Activated CD4-positive, alpha-beta T cell treated with anti-CD3 and anti-CD28 coated beads, Interleukin-2, amount 10 ng/mL, durations not matched to agents 7 days and 5 days (primary cell): ENCODE measurements around the gene MDFI. TPM values are rescaled to one million over a fixed set of nuclear protein-coding genes. Genes with fewer than 3 reads are reported as not detected.

Experiments
- CTCF ChIA-PET: fragments of 350-600 bp; sonication (Branson Sonifier 250); formaldehyde crosslinking; loops from one replicate; lab custom pipeline; 2021; ENCODE audit warnings: antibody characterized with exemption; lab: Charles Lee
- POLR2A ChIA-PET: fragments of 350-600 bp; sonication (Branson Sonifier 250); formaldehyde crosslinking; loops from one replicate; lab custom pipeline; 2021; ENCODE audit warnings: antibody characterized with exemption; lab: Charles Lee
- DNase-seq: peaks from one replicate; pipeline ENCODE4 v3.0.0-alpha.2; 2020
- H3K27ac Mint-ChIP-seq: one replicate; pipeline ENCODE4 v1.8.0; 2021; ENCODE audit warnings: mild to moderate bottlenecking, moderate library complexity, mixed read lengths
- H3K27me3 Mint-ChIP-seq: one replicate; pipeline ENCODE4 v1.8.0; 2021; ENCODE audit warnings: mixed read lengths
- H3K36me3 Mint-ChIP-seq: one replicate; pipeline ENCODE4 v1.8.0; 2021; ENCODE audit warnings: low read depth, mixed read lengths
- H3K4me1 Mint-ChIP-seq: one replicate; pipeline ENCODE4 v1.8.0; 2021; ENCODE audit warnings: mixed read lengths
- H3K4me3 Mint-ChIP-seq: one replicate; pipeline ENCODE4 v1.8.0; 2021; ENCODE audit warnings: mild to moderate bottlenecking, moderate library complexity, mixed read lengths
- H3K9me3 Mint-ChIP-seq: one replicate; pipeline ENCODE4 v1.8.0; 2021; ENCODE audit warnings: mixed read lengths
- total RNA-seq, 2 experiments: library from RNA; stranded (reverse); gene quantifications; one replicate each; pipeline ENCODE4 v1.2.3, GENCODE V29; 2021

The MDFI gene
- total RNA-seq, 2 experiments from 2014 or later = not detected

DNA sequence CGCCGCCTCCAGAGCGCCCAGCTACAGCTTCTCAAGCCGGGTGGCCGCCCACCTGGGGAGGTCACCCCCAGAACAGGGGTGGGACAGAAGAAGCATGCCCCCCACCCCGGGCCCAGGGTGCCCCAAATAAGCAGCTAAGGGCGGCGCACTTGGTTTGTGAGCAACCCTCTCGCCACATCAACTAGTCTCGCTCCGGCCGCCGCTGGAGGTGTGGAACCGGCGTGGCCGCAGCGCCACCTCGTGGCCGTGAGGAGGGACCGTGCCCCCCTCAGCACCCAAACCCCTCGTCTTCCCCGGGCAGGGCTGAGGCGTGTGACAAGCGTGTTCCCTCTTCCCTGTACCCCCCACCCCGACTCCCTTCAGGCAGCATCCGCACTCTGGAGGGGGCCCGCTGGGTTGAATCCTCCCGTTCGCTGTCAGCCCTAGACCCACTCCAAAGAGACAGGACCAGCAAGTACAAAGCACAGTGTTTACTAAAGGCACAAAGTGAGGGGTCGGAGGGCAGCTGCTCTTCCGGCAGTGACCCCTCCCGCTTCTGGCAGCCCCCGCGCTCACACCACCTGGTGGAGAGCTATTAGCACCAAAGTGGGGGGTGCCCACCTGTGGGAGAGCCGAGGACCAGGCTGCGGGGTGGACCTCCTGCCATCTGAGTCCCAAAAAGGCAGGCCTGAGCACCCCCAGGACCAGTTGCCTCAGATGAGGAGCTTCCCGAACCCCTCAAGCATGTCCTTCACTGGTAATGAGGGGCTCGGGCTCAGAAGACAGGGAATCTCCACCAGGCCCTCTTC lies 45.4 kb downstream of the MDFI start:
- H3K36me3 Mint-ChIP-seq = no peaks in the 10 kb centered on the region
- CTCF ChIA-PET = interaction anchor here (0.6 to 2.7 kb wide), 20 partner anchors 9 to 565 kb away, joined by 3 to 17 read pairs (median 4); no protein-coding TSS in a partner anchor
- POLR2A ChIA-PET = no interaction called here

DNA sequence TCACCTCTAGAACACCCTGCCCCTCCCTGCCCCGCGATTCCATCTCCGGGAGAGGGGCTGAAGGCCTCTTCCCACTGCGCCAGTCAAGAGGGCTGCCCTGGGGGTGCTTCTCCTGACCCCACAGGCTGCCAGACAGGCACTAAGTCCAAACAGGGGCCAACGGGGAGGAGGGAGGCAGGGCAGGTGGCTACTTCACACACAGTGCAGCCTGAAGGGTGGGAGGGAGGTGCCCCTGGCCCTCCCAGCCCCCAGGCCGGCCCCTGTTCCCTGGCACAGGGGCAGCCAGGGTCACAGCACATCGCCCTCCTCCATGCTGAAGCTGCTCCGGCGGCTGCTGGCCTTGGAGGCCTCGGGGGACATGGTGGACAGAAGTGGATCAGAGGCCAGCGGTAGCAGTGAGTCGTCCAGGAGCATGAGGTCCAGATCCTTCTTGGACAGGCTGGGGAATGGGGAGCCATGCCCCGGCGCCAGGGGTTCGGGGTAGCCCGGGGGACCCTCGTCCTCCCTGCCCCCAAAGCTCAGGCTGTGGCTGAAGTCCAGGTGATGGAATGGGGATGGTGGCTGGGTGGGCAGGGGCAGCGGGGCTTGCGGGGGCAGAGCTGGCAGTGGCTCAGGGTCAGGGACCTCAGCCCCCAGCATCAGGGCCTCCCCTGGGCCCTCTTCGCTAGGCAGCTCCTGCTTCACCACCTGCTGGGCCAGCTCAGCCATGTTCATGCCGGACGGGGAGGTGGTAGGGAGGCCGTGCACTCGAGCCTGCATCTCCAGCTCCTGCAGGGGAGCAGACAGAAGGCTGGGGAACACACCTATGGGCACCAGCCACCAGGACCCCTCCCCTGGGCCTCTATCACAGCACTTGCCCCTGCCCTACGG lies 46.3 kb downstream of the MDFI start:
- POLR2A ChIA-PET = no interaction called here
- no peaks in the 10 kb centered on the region for H3K27me3 Mint-ChIP-seq
- CTCF ChIA-PET = interaction anchor here (0.6 to 2.7 kb wide), 10 partner anchors 9 to 566 kb away, joined by 3 to 17 read pairs (median 6); no protein-coding TSS in a partner anchor
- H3K9me3 Mint-ChIP-seq = no peaks in the 10 kb centered on the region
- H3K27ac Mint-ChIP-seq = no peak overlapping the region
- H3K36me3 Mint-ChIP-seq = no peaks in the 10 kb centered on the region
- H3K4me3 Mint-ChIP-seq = no peak overlapping the region
- DNase-seq = no peak
- H3K4me1 Mint-ChIP-seq = peaks cover 14% of the 10 kb centered on the region

More for the DNA sequence above, 45.4 kb downstream of the MDFI start:
- no peaks in the 10 kb centered on the region for H3K9me3 Mint-ChIP-seq
- H3K4me3 Mint-ChIP-seq = peak overlapping the region; percentile 40
- DNase-seq = peak; percentile 77
- peak overlapping the region; percentile 80 for H3K27ac Mint-ChIP-seq
- H3K27me3 Mint-ChIP-seq = no peaks in the 10 kb centered on the region
- H3K4me1 Mint-ChIP-seq = peaks cover 12% of the 10 kb centered on the region

- H3K4me3 Mint-ChIP-seq = no peak overlapping the region
- no peaks in the 10 kb centered on the region for H3K27me3 Mint-ChIP-seq
- POLR2A ChIA-PET = no interaction called here
- no peak overlapping the region for H3K27ac Mint-ChIP-seq
- DNase-seq = no peak
- CTCF ChIA-PET = interaction anchor here (1.5 to 2.7 kb wide), 4 partner anchors 19 to 318 kb away, joined by 3 to 17 read pairs (median 6); no protein-coding TSS in a partner anchor
- H3K36me3 Mint-ChIP-seq = no peaks in the 10 kb centered on the region
- no peaks in the 10 kb centered on the region for H3K9me3 Mint-ChIP-seq
- peaks cover 15% of the 10 kb centered on the region for H3K4me1 Mint-ChIP-seq
Observed at GRCh38 chr6:41685641-41686380, 47.5 kb downstream of the MDFI start.

GRCh38 chr6:41687501-41688175 lies 49.4 kb downstream of the MDFI start:
- ChIA-PET POLR2A (no interaction called here), CTCF (interaction anchor here (0.8 to 2.5 kb wide), 4 partner anchors 9 to 319 kb away, joined by 4 to 13 read pairs (median 6); no protein-coding TSS in a partner anchor)
- no peaks in the 10 kb centered on the region for H3K27me3 Mint-ChIP-seq
- peaks cover 12% of the 10 kb centered on the region for H3K4me1 Mint-ChIP-seq
- no peak for DNase-seq
- no peak overlapping the region for H3K4me3 Mint-ChIP-seq
- H3K27ac Mint-ChIP-seq = peak overlapping the region; percentile 14
- H3K9me3 Mint-ChIP-seq = no peaks in the 10 kb centered on the region
- no peaks in the 10 kb centered on the region for H3K36me3 Mint-ChIP-seq

GRCh38 chr6:41688256-41688965 lies 50.1 kb downstream of the MDFI start:
- H3K36me3 Mint-ChIP-seq = no peaks in the 10 kb centered on the region
- H3K27ac Mint-ChIP-seq = no peak overlapping the region
- H3K27me3 Mint-ChIP-seq = no peaks in the 10 kb centered on the region
- no peak overlapping the region for H3K4me3 Mint-ChIP-seq
- ChIA-PET CTCF (interaction anchor here (0.8 to 2.5 kb wide), 5 partner anchors 10 to 320 kb away, joined by 3 to 13 read pairs (median 5); no protein-coding TSS in a partner anchor), POLR2A (no interaction called here)
- H3K9me3 Mint-ChIP-seq = no peaks in the 10 kb centered on the region
- H3K4me1 Mint-ChIP-seq = peaks cover 7% of the 10 kb centered on the region
- no peak for DNase-seq

DNA sequence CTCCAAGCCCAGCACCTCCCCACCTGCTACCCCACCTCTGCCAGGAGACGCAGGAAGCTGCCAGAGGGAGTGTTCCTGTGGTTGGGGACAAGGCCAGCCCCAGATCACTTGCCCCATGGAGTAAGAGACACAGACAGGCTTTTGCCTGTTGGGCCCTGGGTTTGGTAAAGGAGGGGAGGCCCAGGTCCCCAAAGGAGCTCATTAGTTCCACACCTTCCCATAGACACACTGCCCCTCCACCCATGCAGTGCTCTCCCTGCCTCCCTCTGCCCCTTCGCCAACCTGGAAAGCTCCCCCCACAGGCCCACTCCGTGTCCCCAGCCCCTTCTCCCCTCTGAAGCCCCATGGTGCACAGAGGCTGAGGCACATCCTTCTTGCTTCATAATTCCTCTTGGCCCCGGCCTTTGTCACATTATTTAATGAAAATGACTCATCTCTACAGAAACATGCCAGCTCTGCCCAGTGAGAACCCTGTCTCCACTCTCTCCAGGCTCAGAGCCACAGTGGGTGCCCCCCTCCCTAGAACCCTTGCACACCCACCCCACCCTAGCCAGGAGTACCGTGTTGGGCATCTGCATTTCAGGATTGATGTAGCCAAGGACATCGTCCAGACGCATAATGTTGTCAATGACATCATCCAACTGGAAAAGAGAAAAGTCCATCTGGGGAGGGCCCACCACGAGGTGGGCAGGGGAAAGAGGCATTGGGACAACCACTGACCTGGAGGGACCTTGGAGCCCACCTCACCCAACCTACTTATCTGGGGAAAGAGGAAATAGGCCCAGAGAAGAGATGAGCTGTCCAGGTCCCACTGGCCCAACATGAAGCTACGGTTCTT lies 51.1 kb downstream of the MDFI start:
- ChIA-PET POLR2A (no interaction called here), CTCF (interaction anchor here (1.1 to 2.5 kb wide), 3 partner anchors 11 to 16 kb away, joined by 3 to 13 read pairs (median 7); no protein-coding TSS in a partner anchor)
- Mint-ChIP-seq H3K9me3 (no peaks in the 10 kb centered on the region), H3K4me1 (peaks cover 3% of the 10 kb centered on the region), H3K27me3 (no peaks in the 10 kb centered on the region), H3K27ac (no peak overlapping the region), H3K4me3 (no peak overlapping the region), H3K36me3 (no peaks in the 10 kb centered on the region)
- no peak for DNase-seq

GRCh38 chr6:41690541-41691330 lies 52.5 kb downstream of the MDFI start:
- Mint-ChIP-seq H3K4me3 (no peak overlapping the region), H3K9me3 (no peaks in the 10 kb centered on the region), H3K27ac (no peak overlapping the region), H3K4me1 (peaks cover 3% of the 10 kb centered on the region), H3K27me3 (no peaks in the 10 kb centered on the region), H3K36me3 (no peaks in the 10 kb centered on the region)
- ChIA-PET CTCF (interaction anchor here (1.2 to 1.8 kb wide), 2 partner anchors 16 to 88 kb away, joined by 3 to 5 read pairs; no protein-coding TSS in a partner anchor), POLR2A (no interaction called here)
- no peak for DNase-seq

- ChIA-PET CTCF (interaction anchor here (0.6 to 1.8 kb wide), 2 partner anchors 15 to 122 kb away, joined by 3 to 5 read pairs; no protein-coding TSS in a partner anchor), POLR2A (no interaction called here)
- Mint-ChIP-seq H3K27ac (no peak overlapping the region), H3K36me3 (no peaks in the 10 kb centered on the region), H3K4me1 (peaks cover 3% of the 10 kb centered on the region), H3K4me3 (no peak overlapping the region), H3K9me3 (no peaks in the 10 kb centered on the region), H3K27me3 (no peaks in the 10 kb centered on the region)
- no peak for DNase-seq
Observed at GRCh38 chr6:41691426-41692079, 53.3 kb downstream of the MDFI start.

DNA sequence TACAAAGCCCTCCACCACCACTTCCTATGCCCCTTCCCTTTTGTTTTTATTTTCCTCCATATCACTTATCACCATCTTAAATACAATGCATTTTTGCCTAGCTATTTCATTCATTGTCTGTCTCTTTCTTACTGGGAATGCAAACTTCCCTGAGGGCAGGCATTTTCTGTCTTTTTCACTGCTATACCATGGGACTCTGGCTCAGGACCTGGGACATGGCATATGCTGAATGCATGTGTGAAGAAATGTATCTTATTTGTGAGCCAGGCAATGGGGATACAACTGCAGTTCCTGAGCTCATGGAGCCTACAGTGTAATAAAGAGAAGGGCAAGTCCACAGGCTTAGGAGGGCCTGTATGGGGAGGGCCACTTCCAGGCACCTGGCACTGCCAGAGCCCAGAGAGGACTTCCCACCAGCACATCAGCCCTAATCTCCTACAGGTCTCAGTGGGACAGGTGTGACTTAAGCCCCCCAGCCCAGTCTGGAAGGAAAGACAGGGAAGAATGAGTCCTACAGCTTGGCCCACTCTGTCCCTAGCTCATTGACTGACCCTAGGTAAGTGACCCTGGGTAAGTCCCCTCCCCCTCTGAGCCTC lies 53.9 kb downstream of the MDFI start:
- DNase-seq = no peak
- ChIA-PET CTCF (interaction anchor here (0.6 kb wide), 1 partner anchor 9 kb away, joined by 3 read pairs; no protein-coding TSS in a partner anchor), POLR2A (no interaction called here)
- Mint-ChIP-seq H3K27ac (no peak overlapping the region), H3K9me3 (no peaks in the 10 kb centered on the region), H3K36me3 (no peaks in the 10 kb centered on the region), H3K27me3 (no peaks in the 10 kb centered on the region), H3K4me3 (no peak overlapping the region), H3K4me1 (peaks cover 3% of the 10 kb centered on the region)
